Activated naive CD4-positive, alpha-beta T cell (primary cell): ENCODE measurements around the gene PPP1R27.

Source experiments
- DNase-seq, 4 experiments: peaks; one replicate each; lab custom pipeline; 2025; lab: John Stamatoyannopoulos, UW

The PPP1R27 gene

GRCh38 chr17:81834831-81835267, at the start of gene PPP1R27:
Gene PPP1R27 (minus strand): TSS chr17:81835050. CDS start chr17:81834953, 97 bp downstream.
- DNase-seq, result no peak

- DNase-seq, result no peak
These were observed 49.7 kb upstream of the PPP1R27 start for GRCh38 chr17:81884520-81884919.

- DNase-seq, result no peak
These were observed 44.3 kb upstream of the PPP1R27 start for GRCh38 chr17:81879121-81879520.

- DNase-seq, result no peak
These were observed 43.4 kb upstream of the PPP1R27 start for GRCh38 chr17:81878294-81878693.

- DNase-seq, result no peak
These were observed 42.7 kb upstream of the PPP1R27 start for GRCh38 chr17:81877569-81877968.

GRCh38 chr17:81871387-81872230, 36.8 kb upstream of the PPP1R27 start:
- peak; percentile 88 to 95 (median 92) for DNase-seq

- DNase-seq, result no peak
These were observed 36.1 kb upstream of the PPP1R27 start, which contains the start of gene ARHGDIA for GRCh38 chr17:81870981-81871386. Gene ARHGDIA (minus strand): TSS chr17:81871337. CDS start chr17:81869930, 1,407 bp downstream.

GRCh38 chr17:81870131-81870980, 35.5 kb upstream of the PPP1R27 start:
- DNase-seq, result peak in 1 of 4 experiments; percentile 29

- peak in 2 of 4 experiments; percentile 24 to 28 for DNase-seq
These were observed 34.6 kb upstream of the PPP1R27 start for GRCh38 chr17:81869221-81870130.

GRCh38 chr17:81868674-81869220, 33.9 kb upstream of the PPP1R27 start:
- no peak for DNase-seq

GRCh38 chr17:81867991-81868673, 33.3 kb upstream of the PPP1R27 start:
- DNase-seq, result no peak

GRCh38 chr17:81867170-81867990, 32.5 kb upstream of the PPP1R27 start:
- DNase-seq, result no peak

GRCh38 chr17:81866440-81867169, 31.8 kb upstream of the PPP1R27 start:
- no peak for DNase-seq

GRCh38 chr17:81865733-81866439, 31.0 kb upstream of the PPP1R27 start:
- DNase-seq, result no peak

- no peak for DNase-seq
These were observed 30.5 kb upstream of the PPP1R27 start for GRCh38 chr17:81865358-81865732.

GRCh38 chr17:81863833-81864768, 29.3 kb upstream of the PPP1R27 start:
- no peak for DNase-seq

- DNase-seq, result no peak
These were observed 28.3 kb upstream of the PPP1R27 start for GRCh38 chr17:81863123-81863675.
